Kidney (tissue), 14 donors: ENCODE results near the gene LRRTM3. TPM values are rescaled to one million over a fixed set of nuclear protein-coding genes. Genes with fewer than 3 reads are reported as not detected.

Source experiments
- DNase-seq, 5 donors: peaks; one replicate each; pipeline ENCODE4 v3.0.0-alpha.2; 2013 to 2020
- FAIRE-seq: peaks from 2 replicates; lab custom pipeline; 2012; peaks lifted over from hg19 to GRCh38; lab: Jason Lieb, UNC
- H3K27ac ChIP-seq, 2 donors: one replicate each; pipeline ENCODE4 v1.7.0; 2013; ENCODE audit warnings: low read depth in 2 of 2, low read length in 2 of 2, inconsistent platforms in 1 of 2
- H3K27me3 ChIP-seq: one replicate; pipeline ENCODE4 v1.7.1; 2013; ENCODE audit warnings: low read length, inconsistent platforms; ENCODE audit not compliant: control insufficient read depth, insufficient read depth
- H3K36me3 ChIP-seq, 3 donors: one replicate each; pipeline versions ENCODE4 v1.7.0 to v1.7.1; 2013; ENCODE audit warnings: low read length in 3 of 3, control low read depth in 1 of 3, inconsistent platforms in 1 of 3; ENCODE audit not compliant: insufficient read depth in 3 of 3, control insufficient read depth in 2 of 3
- H3K4me1 ChIP-seq, 3 donors: one replicate each; pipeline versions ENCODE4 v1.7.0 to v1.7.1; 2013; ENCODE audit warnings: low read length in 3 of 3, inconsistent platforms in 1 of 3, low read depth in 1 of 3; ENCODE audit not compliant: control insufficient read depth in 2 of 3, insufficient read depth in 2 of 3
- H3K4me3 ChIP-seq, 3 donors: one replicate each; pipeline versions ENCODE4 v1.7.0 to v1.8.1; 2013; ENCODE audit warnings: low read length in 3 of 3, control low read depth in 1 of 3, inconsistent platforms in 1 of 3
- H3K9ac ChIP-seq, 3 donors: one replicate each; pipeline versions ENCODE4 v1.7.0 to v1.7.1; 2013; ENCODE audit warnings: low read length in 3 of 3, control low read depth in 1 of 3, inconsistent platforms in 1 of 3
- H3K9me3 ChIP-seq, 3 donors: one replicate each; pipeline versions ENCODE4 v1.7.0 to v1.7.1; 2013; ENCODE audit warnings: low read length in 3 of 3, control low read depth in 1 of 3, inconsistent platforms in 1 of 3; ENCODE audit not compliant: control insufficient read depth in 2 of 3, insufficient read depth in 1 of 3
- intact Hi-C: fragments of 100-400 bp; cut with DNase I; formaldehyde crosslinking; loops from one replicate; pipeline ENCODE4 v1.11.1; 2022
- polyA plus RNA-seq: library from polyadenylated mRNA; stranded (reverse); fragments of 350-450 nt; fragmentation: Illumina TruSeq; extraction: RNeasy Lipid Tissue Mini Kit (QIAGEN cat#74804); gene quantifications from one replicate; pipeline ENCODE4 v1.2.3, GENCODE V29; 2014; ENCODE audit warnings: low read depth, low replicate concordance; ENCODE audit not compliant: insufficient read depth
- total RNA-seq: library from RNA; stranded (reverse); fragmentation: NEBNext Ultra II Directional; extraction: Animal tissue kit (Norgen Biotek cat#: 25700); gene quantifications from one replicate; pipeline ENCODE4 v1.2.1, GENCODE V29; 2021
- TF ChIP-seq, protein P1 (sequence below): IDR thresholded peaks from 3 replicates; pipeline ENCODE4 v1.5.1; 2012; ENCODE audit warnings: mild to moderate bottlenecking, moderate library complexity, borderline replicate concordance; ENCODE audit not compliant: insufficient read depth; ENCODE audit errors: extremely low read depth
- donor health status: control.
- donor health status: control.
- donor health status: control.
- donor health status: control.
- donor health status: control.
- donor health status: DM: yes; HTN: yes; CAD: no.
- donor health status: Normal renal cell carcinoma (clear cell type).

Gene LRRTM3
- total and polyA plus RNA-seq, 2 donors from 2014 or later, result 0.22 TPM; not detected in 1

- FAIRE-seq (no peak), DNase-seq (no peak)
- Histone ChIP-seq H3K9me3 (no peaks in the 10 kb centered on the region), H3K27ac (no peak overlapping the region), H3K36me3 (no peaks in the 10 kb centered on the region), H3K27me3 (no peaks in the 10 kb centered on the region), H3K9ac (no peak overlapping the region), H3K4me3 (no peak overlapping the region), H3K4me1 (no peaks in the 10 kb centered on the region)
- intact Hi-C loops, result no loop called here
- TF ChIP-seq, protein P1, sequence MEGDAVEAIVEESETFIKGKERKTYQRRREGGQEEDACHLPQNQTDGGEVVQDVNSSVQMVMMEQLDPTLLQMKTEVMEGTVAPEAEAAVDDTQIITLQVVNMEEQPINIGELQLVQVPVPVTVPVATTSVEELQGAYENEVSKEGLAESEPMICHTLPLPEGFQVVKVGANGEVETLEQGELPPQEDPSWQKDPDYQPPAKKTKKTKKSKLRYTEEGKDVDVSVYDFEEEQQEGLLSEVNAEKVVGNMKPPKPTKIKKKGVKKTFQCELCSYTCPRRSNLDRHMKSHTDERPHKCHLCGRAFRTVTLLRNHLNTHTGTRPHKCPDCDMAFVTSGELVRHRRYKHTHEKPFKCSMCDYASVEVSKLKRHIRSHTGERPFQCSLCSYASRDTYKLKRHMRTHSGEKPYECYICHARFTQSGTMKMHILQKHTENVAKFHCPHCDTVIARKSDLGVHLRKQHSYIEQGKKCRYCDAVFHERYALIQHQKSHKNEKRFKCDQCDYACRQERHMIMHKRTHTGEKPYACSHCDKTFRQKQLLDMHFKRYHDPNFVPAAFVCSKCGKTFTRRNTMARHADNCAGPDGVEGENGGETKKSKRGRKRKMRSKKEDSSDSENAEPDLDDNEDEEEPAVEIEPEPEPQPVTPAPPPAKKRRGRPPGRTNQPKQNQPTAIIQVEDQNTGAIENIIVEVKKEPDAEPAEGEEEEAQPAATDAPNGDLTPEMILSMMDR, result no peak
Observed at GRCh38 chr10:67144530-67144929, 218.7 kb downstream of the LRRTM3 start.
